CD4-positive, alpha-beta T cell treated with Interleukin-6 for 4 hours (primary cell): ENCODE measurements around the gene SOWAHA.

Experiments used
- DNase-seq: peaks from one replicate; pipeline ENCODE4 v3.0.0-alpha.2; 2020; ENCODE audit warnings: mixed read lengths

The SOWAHA gene

GRCh38 chr5:132856011-132856410 lies 42.9 kb downstream of the SOWAHA start:
- DNase-seq = no peak

GRCh38 chr5:132859889-132860437 lies 46.9 kb downstream of the SOWAHA start:
- DNase-seq = no peak

- DNase-seq = no peak
These were observed 47.6 kb downstream of the SOWAHA start for GRCh38 chr5:132860742-132861141.

- DNase-seq = no peak
These were observed 52.7 kb downstream of the SOWAHA start for GRCh38 chr5:132865668-132866341.
